Neural crest cell (in vitro differentiated cells): ENCODE results near the gene RADIL. TPM values are rescaled to one million over a fixed set of nuclear protein-coding genes. Genes with fewer than 3 reads are reported as not detected.
A peak's percentile ranks its signal among the peaks of the same experiment; 100 is the strongest.
"Not testable (repeated sequence)": the region's sequence is repeated elsewhere in the genome, so short reads cannot be mapped to it uniquely, and the experiment has no call there.

Experiments used
- DNase-seq: peaks from one replicate; pipeline ENCODE4 v3.0.0; 2021; ENCODE audit warnings: low read depth, mixed read lengths, low spot score
- H3K27ac Mint-ChIP-seq: one replicate; pipeline ENCODE4 v1.8.0; 2021; ENCODE audit warnings: mild to moderate bottlenecking, mixed read lengths; ENCODE audit not compliant: unreplicated experiment
- H3K27me3 Mint-ChIP-seq: 2 replicates; pipeline ENCODE4 v1.8.0; 2021; ENCODE audit warnings: low read depth, mild to moderate bottlenecking, mixed read lengths
- H3K36me3 Mint-ChIP-seq: 2 replicates; pipeline ENCODE4 v1.8.0; 2021; ENCODE audit warnings: low read depth, mild to moderate bottlenecking, mixed read lengths
- H3K4me1 Mint-ChIP-seq: 2 replicates; pipeline ENCODE4 v1.8.0; 2021; ENCODE audit warnings: mixed read lengths
- H3K4me3 Mint-ChIP-seq: one replicate; pipeline ENCODE4 v1.8.0; 2021; ENCODE audit warnings: mild to moderate bottlenecking, mixed read lengths
- H3K9me3 Mint-ChIP-seq: 2 replicates; pipeline ENCODE4 v1.8.0; 2021; ENCODE audit warnings: mixed read lengths
- CTCF ChIP-seq: fragments of 200-600 bp; sonication (generic); conservative IDR thresholded peaks from 2 replicates; pipeline ENCODE4 v1.5.0; 2021; ENCODE audit warnings: antibody characterized with exemption, mild to moderate bottlenecking
- total RNA-seq: library from RNA; stranded (reverse); gene quantifications from 2 replicates; pipeline ENCODE4 v1.2.1, GENCODE V29; 2021

The RADIL gene
- total RNA-seq, 1 donor from 2014 or later, result 13.8 TPM

- no peaks in the 10 kb centered on the region for H3K36me3 Mint-ChIP-seq
- H3K4me1 Mint-ChIP-seq, result peaks cover 4% of the 10 kb centered on the region
- no peak for TF ChIP-seq CTCF
- H3K4me3 Mint-ChIP-seq, result no peak overlapping the region
- H3K27ac Mint-ChIP-seq, result peak overlapping the region; percentile 19
- no peak for DNase-seq
- H3K27me3 Mint-ChIP-seq, result no peaks in the 10 kb centered on the region
- H3K9me3 Mint-ChIP-seq, result no peaks in the 10 kb centered on the region
Observed at GRCh38 chr7:4806983-4807597, 76.4 kb downstream of the RADIL start.

DNA sequence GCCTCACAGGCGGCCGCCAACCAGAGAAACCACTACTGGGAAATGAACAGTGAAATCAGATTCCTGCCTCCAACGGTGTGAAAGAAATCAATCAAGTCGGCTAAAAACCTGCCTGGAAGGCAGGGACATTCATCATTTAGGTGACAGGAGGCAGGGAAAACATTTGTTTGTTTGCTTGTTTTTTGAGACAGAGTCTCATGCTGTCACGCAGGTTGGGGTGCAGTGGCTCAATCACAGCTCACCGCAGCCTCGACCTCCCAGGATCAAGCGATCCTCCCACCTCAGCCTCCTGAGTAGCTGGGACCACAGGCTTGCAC lies 77.6 kb downstream of the RADIL start:
- no peak for DNase-seq
- Mint-ChIP-seq H3K36me3 (no peaks in the 10 kb centered on the region), H3K27ac (no peak overlapping the region), H3K9me3 (no peaks in the 10 kb centered on the region), H3K27me3 (no peaks in the 10 kb centered on the region), H3K4me1 (peaks cover 4% of the 10 kb centered on the region), H3K4me3 (no peak overlapping the region)
- TF ChIP-seq CTCF, result no peak

DNA sequence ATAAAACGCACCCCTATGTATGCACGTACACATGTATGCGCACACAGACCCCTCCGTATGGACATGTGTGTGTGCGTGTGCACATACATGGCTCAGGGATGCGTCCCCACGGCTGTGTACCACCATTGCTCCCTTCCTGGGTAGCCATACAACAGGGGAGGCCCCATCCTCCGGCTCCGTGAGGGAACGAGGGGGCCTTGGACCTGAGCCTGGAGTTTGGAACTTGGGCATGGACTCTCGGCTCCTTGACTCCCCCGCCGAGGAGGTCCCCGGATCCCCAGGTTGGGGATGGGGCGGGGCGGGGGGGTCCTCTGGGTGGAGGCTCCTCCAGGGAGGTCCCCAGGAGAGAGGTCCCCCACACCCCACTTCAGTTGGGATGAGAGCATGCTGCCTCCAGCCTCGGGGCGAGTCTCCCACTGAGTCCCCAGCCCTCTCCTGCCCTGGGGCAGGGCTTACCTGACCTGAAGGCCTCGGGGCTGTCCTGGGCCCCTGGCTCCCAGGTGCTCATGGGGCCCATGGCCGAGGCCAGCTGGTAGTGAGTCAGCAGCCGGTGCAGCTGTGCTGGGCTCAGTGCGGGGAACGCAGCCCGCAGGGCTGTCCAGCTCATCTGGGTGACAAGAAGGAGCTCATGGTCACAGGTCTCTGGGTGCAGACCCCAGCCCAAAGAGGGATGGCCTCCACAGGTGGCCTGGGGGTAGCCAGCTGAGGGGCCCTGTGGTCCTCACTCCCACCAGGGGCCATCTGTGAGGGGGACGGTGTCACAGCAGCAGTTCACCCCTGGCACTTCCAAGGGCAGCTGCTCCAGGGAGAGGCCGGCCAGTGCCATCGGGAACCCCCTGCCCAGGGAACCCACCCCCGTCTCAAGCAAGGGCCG lies 78.2 kb downstream of the RADIL start:
- no peak for DNase-seq
- Mint-ChIP-seq H3K27ac (no peak overlapping the region), H3K27me3 (no peaks in the 10 kb centered on the region), H3K9me3 (no peaks in the 10 kb centered on the region), H3K4me3 (no peak overlapping the region), H3K4me1 (peaks cover 4% of the 10 kb centered on the region), H3K36me3 (no peaks in the 10 kb centered on the region)
- TF ChIP-seq CTCF, result no peak

- no peak overlapping the region for H3K4me3 Mint-ChIP-seq
Observed at GRCh38 chr7:4803397-4804241, 79.9 kb downstream of the RADIL start.

GRCh38 chr7:4802577-4802976 lies 80.9 kb downstream of the RADIL start:
- not testable (repeated sequence) for H3K27me3 Mint-ChIP-seq, H3K4me3 Mint-ChIP-seq, H3K36me3 Mint-ChIP-seq, DNase-seq, H3K27ac Mint-ChIP-seq, H3K9me3 Mint-ChIP-seq, H3K4me1 Mint-ChIP-seq

More at GRCh38 chr7:4803397-4804241, 79.9 kb downstream of the RADIL start:
- H3K27me3 Mint-ChIP-seq, result no peaks in the 10 kb centered on the region
- no peak for DNase-seq
- no peaks in the 10 kb centered on the region for H3K36me3 Mint-ChIP-seq
- peaks cover 4% of the 10 kb centered on the region for H3K4me1 Mint-ChIP-seq
- H3K27ac Mint-ChIP-seq, result peak overlapping the region; percentile 78
- no peaks in the 10 kb centered on the region for H3K9me3 Mint-ChIP-seq
- no peak for TF ChIP-seq CTCF
